AG04449 (cell line): Measurements from ENCODE around the gene GRK3.

Source experiments
- CTCF ChIA-PET: fragments of 350-600 bp; formaldehyde crosslinking; extraction: SDS; loops from one replicate; lab custom pipeline; 2021; ENCODE audit warnings: antibody characterized with exemption; lab: Yijun Ruan, JAX
- POLR2A ChIA-PET: fragments of 400-600, 350-600 bp; formaldehyde crosslinking; extraction: SDS; loops from one replicate; lab custom pipeline; 2020; ENCODE audit warnings: antibody characterized with exemption, inconsistent platforms; lab: Yijun Ruan, JAX
- DNase-seq: peaks from one replicate; pipeline ENCODE4 v3.0.0-alpha.2; 2010; ENCODE audit warnings: low read depth, low spot score
- H3K4me3 ChIP-seq: 2 replicates; pipeline ENCODE4 v1.5.1; 2011; ENCODE audit warnings: low read depth, mild to moderate bottlenecking, control low read depth, low read length
- CTCF ChIP-seq: IDR thresholded peaks from one replicate; pipeline ENCODE4 v1.5.1; 2011; ENCODE audit warnings: mild to moderate bottlenecking, moderate library complexity, low read length, control low read depth, inconsistent platforms; ENCODE audit not compliant: insufficient read depth; ENCODE audit errors: missing control alignments

Gene GRK3

GRCh38 chr22:25534724-25535123, 29.8 kb upstream of the GRK3 start:
- POLR2A ChIA-PET, result no interaction called here
- no peak for DNase-seq
- CTCF ChIA-PET, result no interaction called here
- no peak for TF ChIP-seq CTCF
- H3K4me3 ChIP-seq, result no peak overlapping the region

GRCh38 chr22:25536589-25536988, 27.9 kb upstream of the GRK3 start:
- no peak for TF ChIP-seq CTCF
- CTCF ChIA-PET, result no interaction called here
- H3K4me3 ChIP-seq, result no peak overlapping the region
- POLR2A ChIA-PET, result no interaction called here
- DNase-seq, result no peak

- POLR2A ChIA-PET, result no interaction called here
- H3K4me3 ChIP-seq, result no peak overlapping the region
These were observed 24.1 kb upstream of the GRK3 start for GRCh38 chr22:25540166-25540907.

GRCh38 chr22:25540908-25541660, 23.4 kb upstream of the GRK3 start:
- CTCF ChIA-PET, result no interaction called here
- no peak for TF ChIP-seq CTCF
- no peak overlapping the region for H3K4me3 ChIP-seq
- DNase-seq, result no peak
- POLR2A ChIA-PET, result no interaction called here

More at GRCh38 chr22:25540166-25540907, 24.1 kb upstream of the GRK3 start:
- CTCF ChIA-PET, result interaction anchor here (1.0 kb wide), 1 partner anchor 162 kb away, joined by 3 read pairs; no protein-coding TSS in a partner anchor
- TF ChIP-seq CTCF, result no peak
- no peak for DNase-seq

GRCh38 chr22:25542191-25542590, 22.3 kb upstream of the GRK3 start:
- ChIA-PET CTCF (no interaction called here), POLR2A (no interaction called here)
- no peak for DNase-seq
- no peak for TF ChIP-seq CTCF
- H3K4me3 ChIP-seq, result no peak overlapping the region

GRCh38 chr22:25542720-25543402, 21.6 kb upstream of the GRK3 start:
- ChIA-PET POLR2A (no interaction called here), CTCF (interaction anchor here (1.3 kb wide), 1 partner anchor 236 kb away, joined by 3 read pairs; no protein-coding TSS in a partner anchor)
- no peak for DNase-seq
- no peak overlapping the region for H3K4me3 ChIP-seq
- no peak for TF ChIP-seq CTCF
